IPS-NIHi7 (cell line): Measurements from ENCODE around the gene NXPE2.

Experiments used
- DNase-seq: peaks from one replicate; pipeline ENCODE4 v3.0.0; 2012; ENCODE audit warnings: mixed read lengths; ENCODE audit errors: extremely low spot score

NXPE2 gene

GRCh38 chr11:114745150-114745671 lies 66.9 kb downstream of the NXPE2 start:
- DNase-seq = no peak

GRCh38 chr11:114746013-114746412 lies 67.7 kb downstream of the NXPE2 start:
- no peak for DNase-seq
